ENCODE results near the gene SMPD3.

- TF ChIP-seq CTCF (IDR thresholded peaks at IDR 0.05; ENCODE audit: poor library complexity) (no peak), EZH2 (IDR thresholded peaks at IDR 0.05; ENCODE audit: borderline replicate concordance) (no peak), EZH2phosphoT487 (IDR thresholded peaks at IDR 0.05; ENCODE audit: low read depth, severe bottlenecking, unreplicated experiment) (no peak)
Observed at GRCh38 chr16:68408428-68408827, 39.9 kb downstream of the SMPD3 start.
